A673 (cell line): ENCODE results near the gene IRS2.

Experiments
- CTCF ChIP-seq: fragments of 300-800, 200-600 bp; sonication (generic); conservative IDR thresholded peaks from 2 replicates; pipeline ENCODE4 v1.5.1; 2017; ENCODE audit warnings: low read depth, mild to moderate bottlenecking, antibody characterized with exemption, low read length, moderate library complexity, mixed read lengths
- EZH2 ChIP-seq: fragments of 200-600 bp; sonication (generic); IDR thresholded peaks from 2 replicates; pipeline ENCODE4 v1.6.1; 2017; ENCODE audit warnings: borderline replicate concordance, low read depth, mild to moderate bottlenecking, mixed read lengths, antibody characterized with exemption, low read length; ENCODE audit not compliant: poor library complexity, severe bottlenecking

- TF ChIP-seq CTCF (no peak), EZH2 (no peak)
These were observed 4.9 kb downstream of the IRS2 start for GRCh38 chr13:109781384-109782065.
